ENCODE results near the gene ETV3L.

The ETV3L gene

DNA sequence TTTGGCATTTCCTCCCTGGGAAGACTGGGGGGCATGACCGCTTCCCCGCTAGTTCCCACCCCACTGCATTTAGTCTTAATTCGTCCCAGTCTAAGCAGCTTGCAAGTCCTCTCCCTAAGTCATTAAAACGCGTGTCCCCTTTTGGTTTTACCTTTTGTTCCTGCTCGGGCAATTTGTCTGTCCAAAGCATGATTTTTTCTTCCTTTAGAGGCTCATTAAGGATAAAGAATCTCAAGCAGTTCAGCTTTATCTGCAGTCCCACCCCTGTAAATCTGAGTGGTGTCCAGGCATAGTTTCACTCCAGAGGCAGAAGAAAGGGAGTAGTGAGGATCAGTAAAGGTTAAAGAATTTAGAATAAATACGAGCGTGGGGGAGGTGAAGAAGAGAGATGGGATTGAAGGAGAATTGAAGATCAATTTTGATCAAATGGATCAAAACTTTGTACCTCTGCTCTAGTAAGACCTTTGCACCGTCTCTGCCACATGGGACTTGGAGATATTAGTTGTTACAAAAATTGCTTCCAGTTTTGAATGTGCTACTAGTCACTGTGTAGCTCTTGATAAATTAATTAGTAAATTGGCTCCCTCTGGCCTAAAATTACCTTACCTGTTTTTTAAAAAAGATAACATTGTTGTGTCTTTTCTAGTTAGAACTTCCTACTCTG, 39.6 kb upstream of the ETV3L start:
- Histone ChIP-seq H3K9me3 (ENCODE audit: control insufficient read depth, low read length) (no peaks in the 10 kb centered on the region), H3K4me3 (ENCODE audit: insufficient read depth, low read depth, low read length, poor library complexity, severe bottlenecking) (peak overlapping the region; percentile 87), H3K27me3 (replicated peaks; ENCODE audit: control insufficient read depth, insufficient read depth, low read length, poor library complexity, severe bottlenecking) (no peaks in the 10 kb centered on the region), H3K4me1 (ENCODE audit: control insufficient read depth, insufficient read depth, low read length, poor library complexity, severe bottlenecking) (peaks cover 36% of the 10 kb centered on the region), H3K27ac (ENCODE audit: insufficient read depth, low read length, poor library complexity, severe bottlenecking) (peak overlapping the region; percentile 91), H3K36me3 (ENCODE audit: control insufficient read depth, insufficient read depth, low read length) (peaks cover 15% of the 10 kb centered on the region)
- DNase-seq = no peak

DNA sequence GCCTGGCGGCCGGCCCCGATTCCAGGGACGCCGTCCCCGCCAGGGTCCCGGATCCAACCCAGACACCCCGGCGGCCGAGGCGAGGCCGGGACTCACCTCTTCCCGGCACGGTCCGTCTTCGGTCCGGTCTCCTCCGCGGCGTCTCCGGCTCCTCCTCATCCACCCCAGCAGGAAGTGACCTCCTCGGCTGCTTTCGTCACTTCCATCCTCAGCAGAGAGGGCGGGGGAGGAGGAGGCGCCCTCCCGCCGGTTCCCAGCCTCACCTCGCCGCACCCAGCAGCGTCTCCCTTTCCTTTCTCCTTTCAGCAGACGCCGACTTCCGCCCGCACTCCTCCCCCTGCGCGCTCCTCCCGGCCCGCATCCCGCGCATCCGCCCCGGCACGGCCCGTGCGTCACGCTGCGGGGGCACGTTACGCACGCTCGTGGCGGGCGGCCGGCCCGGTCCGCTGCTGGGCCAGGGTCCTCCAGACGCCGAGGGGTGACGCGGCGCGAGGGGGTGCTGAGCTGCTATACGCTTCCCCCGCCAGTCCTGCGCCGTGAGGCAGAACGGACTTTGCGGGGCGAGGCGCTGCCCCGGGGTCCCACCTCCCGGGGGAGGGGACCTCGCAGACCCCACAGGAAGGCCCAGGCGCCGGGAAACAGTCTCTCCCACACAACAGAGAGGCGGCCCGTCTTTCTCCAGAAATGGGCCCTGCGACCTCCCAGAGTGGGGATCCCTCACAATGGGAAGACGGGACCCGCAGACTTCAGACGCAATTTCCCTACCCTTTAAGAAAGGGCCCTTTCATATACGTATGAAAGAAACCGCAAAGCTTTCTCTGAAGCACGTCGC, 38.8 kb upstream of the ETV3L start, which contains the start of gene ETV3:
Gene ETV3, minus strand, starts transcription at position 176 of the 832 bp plus-strand sequence. CDS start 2,043 bp downstream, outside the sequence.
- H3K4me3 ChIP-seq (ENCODE audit: insufficient read depth, low read depth, low read length, poor library complexity, severe bottlenecking) = peak within 1 kb of the TSS; percentile 87
- H3K27ac ChIP-seq (ENCODE audit: insufficient read depth, low read length, poor library complexity, severe bottlenecking) = peak within 1 kb of the TSS; percentile 91
- peaks cover 15% of the 10 kb centered on the region for H3K36me3 ChIP-seq (ENCODE audit: control insufficient read depth, insufficient read depth, low read length)
- no peaks in the 10 kb centered on the region for H3K9me3 ChIP-seq (ENCODE audit: control insufficient read depth, low read length)
- H3K4me1 ChIP-seq (ENCODE audit: control insufficient read depth, insufficient read depth, low read length, poor library complexity, severe bottlenecking) = peaks cover 42% of the 10 kb centered on the region
- DNase-seq = peak; percentile 86 to 89 (median 89)
- no peaks in the 10 kb centered on the region for H3K27me3 ChIP-seq (replicated peaks; ENCODE audit: control insufficient read depth, insufficient read depth, low read length, poor library complexity, severe bottlenecking)

DNA sequence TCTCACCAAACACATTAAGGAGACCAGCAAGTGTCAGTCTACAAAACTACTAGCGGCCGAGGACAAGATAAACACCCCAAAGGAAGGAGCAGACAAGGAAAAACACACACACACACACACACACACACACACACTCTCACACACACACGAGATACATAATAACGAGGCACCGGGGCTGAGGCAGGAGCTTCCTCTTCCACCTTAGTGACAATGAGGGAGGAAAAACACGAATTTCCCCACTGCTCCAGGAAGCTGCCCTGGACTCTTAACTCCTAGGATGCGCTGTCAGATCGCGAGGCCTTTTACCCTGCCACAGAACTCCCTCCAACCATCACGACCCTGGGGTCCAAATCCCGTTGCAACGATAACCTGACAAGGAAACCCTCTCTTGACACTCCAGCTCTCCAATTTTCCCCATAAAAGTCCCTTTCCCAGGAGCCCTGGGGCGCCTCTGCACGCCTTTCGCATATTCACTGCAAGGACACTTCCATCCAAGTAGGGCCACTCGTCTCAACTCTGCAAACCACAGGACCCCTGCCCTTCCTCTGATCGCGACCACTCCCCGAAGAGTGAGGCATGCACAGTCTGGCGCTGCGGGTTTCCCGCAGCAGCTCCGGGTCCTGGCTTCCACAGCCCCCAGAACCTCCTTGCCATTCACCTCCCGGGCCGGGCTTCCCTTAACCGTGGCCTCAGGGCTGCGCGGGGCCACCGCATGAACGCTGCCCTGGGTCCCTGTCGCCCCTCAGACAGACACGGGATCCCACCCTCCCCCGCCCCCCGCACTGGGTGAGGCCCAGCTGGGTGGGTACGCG, 38.0 kb upstream of the ETV3L start:
- Histone ChIP-seq H3K9me3 (ENCODE audit: control insufficient read depth, low read length) (no peaks in the 10 kb centered on the region), H3K36me3 (ENCODE audit: control insufficient read depth, insufficient read depth, low read length) (peaks cover 15% of the 10 kb centered on the region), H3K4me3 (ENCODE audit: insufficient read depth, low read depth, low read length, poor library complexity, severe bottlenecking) (peak overlapping the region; percentile 87), H3K27me3 (replicated peaks; ENCODE audit: control insufficient read depth, insufficient read depth, low read length, poor library complexity, severe bottlenecking) (no peaks in the 10 kb centered on the region), H3K27ac (ENCODE audit: insufficient read depth, low read length, poor library complexity, severe bottlenecking) (peak overlapping the region; percentile 91), H3K4me1 (ENCODE audit: control insufficient read depth, insufficient read depth, low read length, poor library complexity, severe bottlenecking) (peaks cover 50% of the 10 kb centered on the region)
- no peak for DNase-seq

DNA sequence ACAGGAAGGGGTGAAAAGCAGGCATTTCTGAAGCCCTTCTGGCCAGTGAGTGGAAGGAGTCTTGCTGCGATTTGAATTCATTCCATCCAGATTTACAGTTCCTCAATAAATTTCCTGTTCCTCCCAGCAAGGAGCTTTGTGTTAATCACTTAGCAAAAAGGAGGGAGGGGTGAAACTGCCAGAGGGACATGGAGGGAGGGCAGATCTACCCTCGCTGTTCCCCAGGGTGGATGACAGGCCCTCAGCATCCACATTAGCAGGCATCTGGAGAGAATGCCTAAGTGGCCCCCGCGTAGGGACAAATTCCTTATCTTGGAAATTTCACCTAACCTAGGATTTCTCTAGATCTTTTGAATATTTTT, 37.4 kb upstream of the ETV3L start:
- DNase-seq = no peak
- Histone ChIP-seq H3K36me3 (ENCODE audit: control insufficient read depth, insufficient read depth, low read length) (peaks cover 18% of the 10 kb centered on the region), H3K27me3 (replicated peaks; ENCODE audit: control insufficient read depth, insufficient read depth, low read length, poor library complexity, severe bottlenecking) (no peaks in the 10 kb centered on the region), H3K9me3 (ENCODE audit: control insufficient read depth, low read length) (no peaks in the 10 kb centered on the region), H3K4me3 (ENCODE audit: insufficient read depth, low read depth, low read length, poor library complexity, severe bottlenecking) (peak overlapping the region; percentile 87), H3K27ac (ENCODE audit: insufficient read depth, low read length, poor library complexity, severe bottlenecking) (peak overlapping the region; percentile 91), H3K4me1 (ENCODE audit: control insufficient read depth, insufficient read depth, low read length, poor library complexity, severe bottlenecking) (peaks cover 56% of the 10 kb centered on the region)

DNA sequence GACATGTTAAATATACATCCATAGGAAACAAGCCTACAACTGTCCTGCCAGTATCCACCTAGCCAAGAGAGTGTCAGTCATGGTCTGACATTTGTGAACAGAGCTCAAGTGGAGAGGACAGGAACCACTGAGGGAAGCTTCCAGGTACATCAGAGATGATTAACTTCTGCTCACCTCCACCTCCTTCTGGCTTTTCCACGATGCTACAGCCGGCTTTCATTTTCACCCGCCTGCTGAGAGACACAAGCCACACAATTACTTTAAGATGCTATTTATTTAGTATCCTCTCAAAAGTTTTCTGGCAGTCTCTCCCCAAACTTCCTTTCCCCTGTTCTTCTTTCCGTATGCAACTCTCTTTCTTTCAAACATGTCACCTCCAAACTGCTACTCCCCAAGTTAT, 36.5 kb upstream of the ETV3L start:
- no peak for DNase-seq
- Histone ChIP-seq H3K36me3 (ENCODE audit: control insufficient read depth, insufficient read depth, low read length) (peaks cover 26% of the 10 kb centered on the region), H3K4me3 (ENCODE audit: insufficient read depth, low read depth, low read length, poor library complexity, severe bottlenecking) (no peak overlapping the region), H3K4me1 (ENCODE audit: control insufficient read depth, insufficient read depth, low read length, poor library complexity, severe bottlenecking) (peaks cover 58% of the 10 kb centered on the region), H3K9me3 (ENCODE audit: control insufficient read depth, low read length) (no peaks in the 10 kb centered on the region), H3K27ac (ENCODE audit: insufficient read depth, low read length, poor library complexity, severe bottlenecking) (no peak overlapping the region), H3K27me3 (replicated peaks; ENCODE audit: control insufficient read depth, insufficient read depth, low read length, poor library complexity, severe bottlenecking) (no peaks in the 10 kb centered on the region)

DNA sequence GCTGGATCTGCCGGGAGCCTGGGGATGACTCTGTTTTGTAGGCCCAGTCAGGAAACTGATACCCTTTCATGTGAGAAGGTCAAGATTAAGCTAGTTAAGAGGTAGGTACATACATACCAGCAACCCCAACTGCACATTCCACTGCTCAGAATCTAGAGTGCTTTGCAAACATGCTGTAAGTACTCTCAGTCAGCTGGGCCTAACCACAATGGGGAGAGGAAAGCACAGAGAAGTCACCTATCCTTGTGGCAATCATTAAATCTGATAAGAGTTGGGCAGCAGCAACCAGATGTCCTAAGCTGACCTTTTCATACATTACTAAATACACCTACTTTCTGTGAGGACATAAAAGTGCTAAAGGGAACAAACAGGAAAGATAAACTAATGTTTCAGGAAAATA, 36.0 kb upstream of the ETV3L start:
- Histone ChIP-seq H3K36me3 (ENCODE audit: control insufficient read depth, insufficient read depth, low read length) (peaks cover 31% of the 10 kb centered on the region), H3K9me3 (ENCODE audit: control insufficient read depth, low read length) (no peaks in the 10 kb centered on the region), H3K4me3 (ENCODE audit: insufficient read depth, low read depth, low read length, poor library complexity, severe bottlenecking) (no peak overlapping the region), H3K27me3 (replicated peaks; ENCODE audit: control insufficient read depth, insufficient read depth, low read length, poor library complexity, severe bottlenecking) (no peaks in the 10 kb centered on the region), H3K27ac (ENCODE audit: insufficient read depth, low read length, poor library complexity, severe bottlenecking) (no peak overlapping the region), H3K4me1 (ENCODE audit: control insufficient read depth, insufficient read depth, low read length, poor library complexity, severe bottlenecking) (peaks cover 58% of the 10 kb centered on the region)
- no peak for DNase-seq

DNA sequence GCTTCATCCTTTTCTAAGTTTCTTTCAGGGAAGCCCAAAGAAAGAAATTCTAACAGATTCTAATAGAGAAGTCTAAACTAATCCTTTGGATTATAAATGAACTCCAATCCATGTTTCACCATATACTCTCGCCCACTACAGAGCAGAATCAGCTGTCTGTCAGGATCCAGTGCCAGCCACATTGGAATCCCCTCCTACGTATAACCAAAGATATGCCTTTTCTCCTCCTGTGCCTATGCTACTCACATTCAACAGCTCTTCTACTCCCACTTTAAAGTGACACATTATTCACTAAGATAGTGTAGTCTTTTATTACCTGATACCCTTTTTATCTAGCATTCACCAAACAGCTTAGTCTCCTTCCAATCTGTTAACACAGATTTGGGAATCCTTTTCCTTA, 35.5 kb upstream of the ETV3L start:
- DNase-seq = no peak
- no peaks in the 10 kb centered on the region for H3K9me3 ChIP-seq (ENCODE audit: control insufficient read depth, low read length)
- peak overlapping the region; percentile 30 for H3K27ac ChIP-seq (ENCODE audit: insufficient read depth, low read length, poor library complexity, severe bottlenecking)
- no peaks in the 10 kb centered on the region for H3K27me3 ChIP-seq (replicated peaks; ENCODE audit: control insufficient read depth, insufficient read depth, low read length, poor library complexity, severe bottlenecking)
- H3K4me1 ChIP-seq (ENCODE audit: control insufficient read depth, insufficient read depth, low read length, poor library complexity, severe bottlenecking) = peaks cover 58% of the 10 kb centered on the region
- no peak overlapping the region for H3K4me3 ChIP-seq (ENCODE audit: insufficient read depth, low read depth, low read length, poor library complexity, severe bottlenecking)
- H3K36me3 ChIP-seq (ENCODE audit: control insufficient read depth, insufficient read depth, low read length) = peaks cover 36% of the 10 kb centered on the region

DNA sequence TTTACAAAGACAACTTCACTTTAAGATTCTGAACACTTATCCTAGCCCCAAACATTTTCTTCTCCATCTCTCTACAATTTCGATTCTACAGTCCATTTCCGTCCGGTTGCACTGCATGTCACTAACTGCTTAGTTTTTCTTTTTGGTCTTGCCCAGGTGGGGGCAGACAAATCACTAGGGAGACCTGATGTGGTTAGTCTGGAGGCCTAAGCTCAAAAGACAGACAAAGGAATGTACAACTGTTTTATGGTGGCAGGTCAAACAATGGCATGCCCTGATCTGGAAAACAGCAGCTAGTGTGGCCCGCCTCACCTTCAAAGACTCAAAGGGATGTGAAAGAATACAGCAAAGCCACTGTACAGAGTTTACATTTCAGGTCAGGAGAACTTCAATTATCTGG, 34.8 kb upstream of the ETV3L start:
- Histone ChIP-seq H3K4me1 (ENCODE audit: control insufficient read depth, insufficient read depth, low read length, poor library complexity, severe bottlenecking) (peaks cover 58% of the 10 kb centered on the region), H3K27ac (ENCODE audit: insufficient read depth, low read length, poor library complexity, severe bottlenecking) (peak overlapping the region; percentile 30), H3K4me3 (ENCODE audit: insufficient read depth, low read depth, low read length, poor library complexity, severe bottlenecking) (no peak overlapping the region), H3K27me3 (replicated peaks; ENCODE audit: control insufficient read depth, insufficient read depth, low read length, poor library complexity, severe bottlenecking) (no peaks in the 10 kb centered on the region), H3K9me3 (ENCODE audit: control insufficient read depth, low read length) (no peaks in the 10 kb centered on the region), H3K36me3 (ENCODE audit: control insufficient read depth, insufficient read depth, low read length) (peaks cover 38% of the 10 kb centered on the region)
- no peak for DNase-seq

DNA sequence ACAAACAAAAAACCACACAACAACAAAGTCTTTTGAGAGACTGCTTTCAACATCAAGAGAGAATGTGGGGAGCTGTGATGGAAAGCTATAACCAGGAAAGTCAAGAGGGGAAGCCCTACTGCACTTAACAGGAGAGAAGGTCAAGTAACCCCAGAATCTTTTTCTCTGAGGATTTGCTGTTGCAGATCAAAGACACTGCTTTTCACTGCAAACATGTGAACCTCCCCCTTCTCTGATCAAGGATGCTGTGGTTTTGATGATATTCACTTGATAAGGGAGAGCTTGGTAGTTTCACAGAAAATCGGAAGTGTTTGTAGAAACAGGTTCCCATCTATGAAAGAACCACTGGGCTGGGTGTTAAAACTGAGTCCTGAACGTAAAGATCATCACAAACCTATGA, 33.8 kb upstream of the ETV3L start:
- DNase-seq = peak in 1 of 3 donors; percentile 27
- Histone ChIP-seq H3K4me1 (ENCODE audit: control insufficient read depth, insufficient read depth, low read length, poor library complexity, severe bottlenecking) (peaks cover 53% of the 10 kb centered on the region), H3K27ac (ENCODE audit: insufficient read depth, low read length, poor library complexity, severe bottlenecking) (peak overlapping the region; percentile 33), H3K9me3 (ENCODE audit: control insufficient read depth, low read length) (no peaks in the 10 kb centered on the region), H3K36me3 (ENCODE audit: control insufficient read depth, insufficient read depth, low read length) (peaks cover 46% of the 10 kb centered on the region), H3K27me3 (replicated peaks; ENCODE audit: control insufficient read depth, insufficient read depth, low read length, poor library complexity, severe bottlenecking) (no peaks in the 10 kb centered on the region), H3K4me3 (ENCODE audit: insufficient read depth, low read depth, low read length, poor library complexity, severe bottlenecking) (no peak overlapping the region)

Measured in effector memory CD4-positive, alpha-beta T cell (primary cell).